CD4-positive, CD25-positive, alpha-beta regulatory T cell (primary cell): Measurements from ENCODE around the gene KIF13A. TPM values are rescaled to one million over a fixed set of nuclear protein-coding genes. Genes with fewer than 3 reads are reported as not detected.
A peak's percentile ranks its signal among the peaks of the same experiment; 100 is the strongest.

Source experiments
- ATAC-seq, 2 donors: fragments of 150-1000 bp; cut with Tn5 transposase; one replicate each; pipeline ENCODE4 v1.10.0; 2021; ENCODE audit warnings: low read depth in 2 of 2, moderate number of reproducible peaks in 2 of 2, moderate library complexity in 1 of 2
- DNase-seq, 3 donors: peaks; one replicate each; pipeline versions ENCODE4 v3.0.0 to v3.0.0-alpha.2; 2012 to 2022; ENCODE audit warnings: mixed read lengths in 1 of 3
- H3K27ac ChIP-seq: one replicate; pipeline ENCODE4 v1.7.0; 2013; ENCODE audit warnings: mild to moderate bottlenecking, low read length; ENCODE audit not compliant: insufficient read depth, poor library complexity, severe bottlenecking
- H3K27me3 ChIP-seq: one replicate; pipeline ENCODE4 v1.7.0; 2013; ENCODE audit warnings: low read length; ENCODE audit not compliant: control insufficient read depth, insufficient read depth
- H3K36me3 ChIP-seq: one replicate; pipeline ENCODE4 v1.7.0; 2013; ENCODE audit warnings: mild to moderate bottlenecking, low read length, moderate library complexity; ENCODE audit not compliant: control insufficient read depth, insufficient read depth
- H3K4me1 ChIP-seq: 2 replicates; pipeline ENCODE4 v1.7.0; 2013; ENCODE audit warnings: mild to moderate bottlenecking, low read length; ENCODE audit not compliant: insufficient read depth, control insufficient read depth, poor library complexity, severe bottlenecking
- H3K4me3 ChIP-seq: one replicate; pipeline ENCODE4 v1.7.0; 2013; ENCODE audit warnings: low read depth, mild to moderate bottlenecking, low read length, moderate library complexity
- H3K9me3 ChIP-seq, 2 experiments: 1 replicate in 1 of 2; 2 replicates in 1 of 2; pipeline ENCODE4 v1.7.0; 2013; ENCODE audit warnings: low read length in 2 of 2, mild to moderate bottlenecking in 1 of 2, moderate library complexity in 1 of 2; ENCODE audit not compliant: control insufficient read depth in 2 of 2
- H3K27ac Mint-ChIP-seq, 3 donors: one replicate each; pipeline ENCODE4 v1.8.0; 2020 to 2022; ENCODE audit warnings: mild to moderate bottlenecking in 3 of 3, mixed read lengths in 3 of 3, moderate library complexity in 2 of 3
- H3K27me3 Mint-ChIP-seq: one replicate; pipeline ENCODE4 v1.8.0; 2022; ENCODE audit warnings: mild to moderate bottlenecking, mixed read lengths
- H3K36me3 Mint-ChIP-seq: one replicate; pipeline ENCODE4 v1.8.0; 2020; ENCODE audit warnings: mixed read lengths
- H3K4me1 Mint-ChIP-seq, 4 donors: one replicate each; pipeline ENCODE4 v1.8.0; 2020 to 2022; ENCODE audit warnings: mixed read lengths in 4 of 4, mild to moderate bottlenecking in 1 of 4
- H3K4me3 Mint-ChIP-seq, 4 donors: one replicate each; pipeline ENCODE4 v1.8.0; 2020 to 2022; ENCODE audit warnings: mild to moderate bottlenecking in 4 of 4, mixed read lengths in 4 of 4, moderate library complexity in 3 of 4
- H3K9me3 Mint-ChIP-seq, 7 donors: one replicate each; pipeline ENCODE4 v1.8.0; 2020 to 2022; ENCODE audit warnings: mixed read lengths in 7 of 7, mild to moderate bottlenecking in 3 of 7, moderate library complexity in 2 of 7
- polyA plus RNA-seq, 4 donors: library from polyadenylated mRNA; unstranded; fragments of 300-500 nt; fragmentation: Illumina TruSeq; gene quantifications; one replicate each; pipeline ENCODE4 v1.2.3, GENCODE V29; 2021
- total RNA-seq: library from RNA; stranded (reverse); gene quantifications from one replicate; pipeline ENCODE4 v1.2.3, GENCODE V29; 2022

Gene KIF13A
- total and polyA plus RNA-seq, 5 donors from 2014 or later = 0.49 TPM; not detected in 4

GRCh38 chr6:17885889-17886576, 101.4 kb downstream of the KIF13A start:
- no peak overlapping the region for H3K4me3 ChIP-seq
- peaks cover 4% of the 10 kb centered on the region for H3K27me3 ChIP-seq
- DNase-seq (no peak), ATAC-seq (no peak)
- no peak overlapping the region for H3K27ac ChIP-seq
- no peaks in the 10 kb centered on the region for H3K36me3 ChIP-seq
- no peaks in the 10 kb centered on the region for H3K9me3 ChIP-seq
- Mint-ChIP-seq H3K27me3 (peaks cover 7% of the 10 kb centered on the region), H3K27ac (no peak overlapping the region), H3K36me3 (no peaks in the 10 kb centered on the region), H3K4me1 (peaks cover 0 to 11% (median 6%) of the 10 kb centered on the region in 4 donors), H3K9me3 (no peaks in the 10 kb centered on the region), H3K4me3 (no peak overlapping the region)
- H3K4me1 ChIP-seq = no peaks in the 10 kb centered on the region

- Histone ChIP-seq H3K4me3 (no peak overlapping the region), H3K27me3 (peaks cover 4% of the 10 kb centered on the region), H3K27ac (no peak overlapping the region), H3K9me3 (no peaks in the 10 kb centered on the region), H3K36me3 (no peaks in the 10 kb centered on the region), H3K4me1 (no peaks in the 10 kb centered on the region)
- Mint-ChIP-seq H3K27me3 (peaks cover 4% of the 10 kb centered on the region), H3K4me3 (no peak overlapping the region), H3K36me3 (no peaks in the 10 kb centered on the region), H3K27ac (no peak overlapping the region), H3K4me1 (peaks cover 0 to 11% (median 6%) of the 10 kb centered on the region in 4 donors), H3K9me3 (no peaks in the 10 kb centered on the region)
- ATAC-seq = peak in 1 of 2 donors; percentile 28
- DNase-seq = peak in 1 of 3 donors; percentile 5
These were observed 102.6 kb downstream of the KIF13A start for GRCh38 chr6:17884498-17885478.

GRCh38 chr6:17883665-17884497, 103.6 kb downstream of the KIF13A start:
- Mint-ChIP-seq H3K27me3 (peaks cover 4% of the 10 kb centered on the region), H3K4me3 (no peak overlapping the region), H3K27ac (no peak overlapping the region), H3K36me3 (no peaks in the 10 kb centered on the region), H3K9me3 (no peaks in the 10 kb centered on the region), H3K4me1 (peaks cover 0 to 11% (median 6%) of the 10 kb centered on the region in 4 donors)
- H3K4me3 ChIP-seq = no peak overlapping the region
- H3K9me3 ChIP-seq = no peaks in the 10 kb centered on the region
- no peak for DNase-seq
- H3K36me3 ChIP-seq = no peaks in the 10 kb centered on the region
- H3K27ac ChIP-seq = no peak overlapping the region
- no peaks in the 10 kb centered on the region for H3K4me1 ChIP-seq
- ATAC-seq = no peak
- H3K27me3 ChIP-seq = peaks cover 2% of the 10 kb centered on the region

GRCh38 chr6:17881085-17881858, 106.2 kb downstream of the KIF13A start:
- peaks cover 0 to 11% (median 6%) of the 10 kb centered on the region in 4 donors for H3K4me1 Mint-ChIP-seq

GRCh38 chr6:17879184-17879583, 108.3 kb downstream of the KIF13A start:
- Histone ChIP-seq H3K9me3 (no peaks in the 10 kb centered on the region), H3K27ac (no peak overlapping the region), H3K36me3 (no peaks in the 10 kb centered on the region), H3K4me3 (no peak overlapping the region), H3K4me1 (no peaks in the 10 kb centered on the region), H3K27me3 (peaks cover 6% of the 10 kb centered on the region)
- H3K27ac Mint-ChIP-seq = no peak overlapping the region
- no peak for DNase-seq
- no peaks in the 10 kb centered on the region for H3K36me3 Mint-ChIP-seq
- H3K27me3 Mint-ChIP-seq = no peaks in the 10 kb centered on the region
- H3K4me1 Mint-ChIP-seq = no peaks in the 10 kb centered on the region
- H3K9me3 Mint-ChIP-seq = peaks cover 0 to 4% (median 0%) of the 10 kb centered on the region in 7 donors
- H3K4me3 Mint-ChIP-seq = no peak overlapping the region
- ATAC-seq = no peak

More at GRCh38 chr6:17881085-17881858, 106.2 kb downstream of the KIF13A start:
- ATAC-seq (no peak), DNase-seq (no peak)
- Mint-ChIP-seq H3K9me3 (peaks cover 0 to under 1% (median 0%) of the 10 kb centered on the region in 7 donors), H3K27ac (no peak overlapping the region), H3K27me3 (peaks cover 4% of the 10 kb centered on the region), H3K36me3 (no peaks in the 10 kb centered on the region), H3K4me3 (no peak overlapping the region)
- Histone ChIP-seq H3K9me3 (no peaks in the 10 kb centered on the region), H3K36me3 (no peaks in the 10 kb centered on the region), H3K4me3 (no peak overlapping the region), H3K27ac (no peak overlapping the region), H3K27me3 (peaks cover 6% of the 10 kb centered on the region), H3K4me1 (no peaks in the 10 kb centered on the region)

- Mint-ChIP-seq H3K27me3 (peaks cover 4% of the 10 kb centered on the region), H3K36me3 (no peaks in the 10 kb centered on the region), H3K4me3 (no peak overlapping the region), H3K9me3 (peaks cover 0 to 4% (median 0%) of the 10 kb centered on the region in 7 donors), H3K27ac (no peak overlapping the region), H3K4me1 (no peaks in the 10 kb centered on the region)
- Histone ChIP-seq H3K4me3 (no peak overlapping the region), H3K27me3 (peaks cover 4% of the 10 kb centered on the region), H3K27ac (no peak overlapping the region), H3K36me3 (no peaks in the 10 kb centered on the region), H3K9me3 (no peaks in the 10 kb centered on the region), H3K4me1 (no peaks in the 10 kb centered on the region)
- ATAC-seq = no peak
- no peak for DNase-seq
These were observed 108.7 kb downstream of the KIF13A start for GRCh38 chr6:17878734-17879133.
